ENCODE data around the gene TGFBR3. TPM values are rescaled to one million over a fixed set of nuclear protein-coding genes. Genes with fewer than 3 reads are reported as not detected.

TGFBR3 gene
- total RNA-seq, 1 experiment from 2014 or later, result 2.4 TPM

DNA sequence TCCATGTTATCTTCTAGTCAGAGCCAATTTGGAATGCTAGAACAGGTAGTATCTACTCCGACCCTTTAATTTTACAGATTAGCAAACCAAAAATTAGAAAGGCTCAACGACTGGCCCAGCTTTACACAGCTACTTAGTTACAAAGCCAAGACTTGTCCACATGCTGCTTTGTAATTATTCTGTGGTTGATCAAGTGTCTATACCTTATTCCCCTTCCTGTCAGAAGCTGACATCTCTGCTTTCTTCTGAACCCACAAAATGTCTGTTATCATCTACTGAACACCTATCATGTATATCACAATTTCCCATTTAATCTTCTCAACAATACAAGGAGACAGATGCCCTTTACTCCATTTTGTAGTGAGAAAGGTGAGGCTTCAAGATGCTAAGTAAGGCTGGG, 15.6 kb downstream of the TGFBR3 start:
- Histone ChIP-seq H3K4ac (ENCODE audit: low read depth, low read length) (no peak overlapping the region), H4K8ac (replicated peaks; ENCODE audit: insufficient read length, low read depth, low read length) (no peak overlapping the region), H3K4me1 (ENCODE audit: insufficient read depth, low read length) (no peaks in the 10 kb centered on the region), H4K91ac (ENCODE audit: insufficient read length, low read depth, low read length) (no peak overlapping the region), H4K5ac (ENCODE audit: insufficient read length, low read depth, low read length) (no peak overlapping the region), H3K23ac (ENCODE audit: insufficient read length, low read depth, low read length) (no peak overlapping the region), H3T11ph (ENCODE audit: low read length) (no peak overlapping the region), H3K23me2 (ENCODE audit: insufficient read length, low read depth, low read length, poor library complexity, severe bottlenecking) (no peaks in the 10 kb centered on the region), H3K27me3 (ENCODE audit: insufficient read depth, low read length) (no peaks in the 10 kb centered on the region), H3K27ac (ENCODE audit: insufficient read length, low read depth, low read length) (no peak overlapping the region), H2BK120ac (ENCODE audit: low read depth, low read length, poor library complexity, severe bottlenecking) (no peak overlapping the region), H2BK12ac (ENCODE audit: insufficient read length, low read depth, low read length) (no peak overlapping the region), H2AK5ac (ENCODE audit: insufficient read length, low read length) (no peak overlapping the region), H4K20me1 (ENCODE audit: control insufficient read depth, insufficient read depth, insufficient read length) (no peaks in the 10 kb centered on the region), H3K79me1 (ENCODE audit: insufficient read depth, low read depth, low read length, poor library complexity, severe bottlenecking) (no peaks in the 10 kb centered on the region), H3K14ac (ENCODE audit: insufficient read depth, low read length) (no peak overlapping the region), H2AFZ (ENCODE audit: low read length) (no peak overlapping the region), H3K9me3 (ENCODE audit: control insufficient read depth, low read depth, low read length) (no peaks in the 10 kb centered on the region), H3K18ac (ENCODE audit: insufficient read length, low read depth, low read length) (no peak overlapping the region), H2BK5ac (ENCODE audit: insufficient read length, low read length) (no peak overlapping the region), H3K9ac (ENCODE audit: extremely low read depth, insufficient read length, low read length) (no peak overlapping the region), H3K79me2 (ENCODE audit: insufficient read depth, low read length) (no peaks in the 10 kb centered on the region), H2BK20ac (ENCODE audit: low read depth, low read length, poor library complexity, severe bottlenecking) (no peak overlapping the region), H3K4me2 (ENCODE audit: insufficient read depth, insufficient read length, low read length) (no peak overlapping the region), H2BK15ac (ENCODE audit: low read depth, low read length) (no peak overlapping the region), H3K56ac (ENCODE audit: insufficient read length, low read depth, low read length) (no peak overlapping the region)
- Mint-ChIP-seq H3K4me1 (peaks cover 5 to 6% of the 10 kb centered on the region in 2 experiments), H3K36me3 (ENCODE audit: insufficient read depth in 1 of 3, low read depth in 3 of 3) (no peaks in the 10 kb centered on the region), H3K27ac (no peak overlapping the region), H3K4me3 (no peak overlapping the region), H3K27me3 (ENCODE audit: low read depth) (no peaks in the 10 kb centered on the region; the same call in 1 of the 2 replicates), H3K9me3 (no peaks in the 10 kb centered on the region)
- TF ChIP-seq, protein P1, sequence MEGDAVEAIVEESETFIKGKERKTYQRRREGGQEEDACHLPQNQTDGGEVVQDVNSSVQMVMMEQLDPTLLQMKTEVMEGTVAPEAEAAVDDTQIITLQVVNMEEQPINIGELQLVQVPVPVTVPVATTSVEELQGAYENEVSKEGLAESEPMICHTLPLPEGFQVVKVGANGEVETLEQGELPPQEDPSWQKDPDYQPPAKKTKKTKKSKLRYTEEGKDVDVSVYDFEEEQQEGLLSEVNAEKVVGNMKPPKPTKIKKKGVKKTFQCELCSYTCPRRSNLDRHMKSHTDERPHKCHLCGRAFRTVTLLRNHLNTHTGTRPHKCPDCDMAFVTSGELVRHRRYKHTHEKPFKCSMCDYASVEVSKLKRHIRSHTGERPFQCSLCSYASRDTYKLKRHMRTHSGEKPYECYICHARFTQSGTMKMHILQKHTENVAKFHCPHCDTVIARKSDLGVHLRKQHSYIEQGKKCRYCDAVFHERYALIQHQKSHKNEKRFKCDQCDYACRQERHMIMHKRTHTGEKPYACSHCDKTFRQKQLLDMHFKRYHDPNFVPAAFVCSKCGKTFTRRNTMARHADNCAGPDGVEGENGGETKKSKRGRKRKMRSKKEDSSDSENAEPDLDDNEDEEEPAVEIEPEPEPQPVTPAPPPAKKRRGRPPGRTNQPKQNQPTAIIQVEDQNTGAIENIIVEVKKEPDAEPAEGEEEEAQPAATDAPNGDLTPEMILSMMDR (conservative IDR thresholded peaks at IDR 0.05), result no peak
- WGBS (ENCODE audit: extremely low coverage, insufficient read length, low lambda C conversion rate), result no CpG with 5 or more reads among the region's 2 CpGs
- DNase-seq, result no peak
